ENCODE results near the gene TNFRSF25.

Gene TNFRSF25, protein sequence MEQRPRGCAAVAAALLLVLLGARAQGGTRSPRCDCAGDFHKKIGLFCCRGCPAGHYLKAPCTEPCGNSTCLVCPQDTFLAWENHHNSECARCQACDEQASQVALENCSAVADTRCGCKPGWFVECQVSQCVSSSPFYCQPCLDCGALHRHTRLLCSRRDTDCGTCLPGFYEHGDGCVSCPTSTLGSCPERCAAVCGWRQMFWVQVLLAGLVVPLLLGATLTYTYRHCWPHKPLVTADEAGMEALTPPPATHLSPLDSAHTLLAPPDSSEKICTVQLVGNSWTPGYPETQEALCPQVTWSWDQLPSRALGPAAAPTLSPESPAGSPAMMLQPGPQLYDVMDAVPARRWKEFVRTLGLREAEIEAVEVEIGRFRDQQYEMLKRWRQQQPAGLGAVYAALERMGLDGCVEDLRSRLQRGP

DNA sequence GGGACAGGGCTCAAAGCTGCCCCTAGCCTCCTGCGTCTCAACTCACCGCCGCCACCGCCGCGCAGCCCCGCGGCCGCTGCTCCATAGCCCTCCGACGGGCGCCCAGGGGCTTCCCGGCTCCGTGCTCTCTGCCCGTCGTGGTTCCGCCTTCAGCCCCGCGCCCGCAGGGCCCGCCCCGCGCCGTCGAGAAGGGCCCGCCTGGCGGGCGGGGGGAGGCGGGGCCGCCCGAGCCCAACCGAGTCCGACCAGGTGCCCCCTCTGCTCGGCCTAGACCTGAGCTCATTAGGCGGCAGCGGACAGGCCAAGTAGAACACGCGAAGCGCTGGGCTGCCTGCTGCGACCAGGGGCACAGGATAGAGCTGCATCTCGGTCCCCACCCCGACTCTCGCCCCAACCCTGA is at the start of gene TNFRSF25:
Gene TNFRSF25 (minus strand): TSS at position 151 of the 400 bp plus-strand sequence. CDS start 66 bp downstream, at position 85.
- in situ Hi-C loops (cut with MboI; ENCODE audit: low sequenced_read_pairs) = no loop called here

DNA sequence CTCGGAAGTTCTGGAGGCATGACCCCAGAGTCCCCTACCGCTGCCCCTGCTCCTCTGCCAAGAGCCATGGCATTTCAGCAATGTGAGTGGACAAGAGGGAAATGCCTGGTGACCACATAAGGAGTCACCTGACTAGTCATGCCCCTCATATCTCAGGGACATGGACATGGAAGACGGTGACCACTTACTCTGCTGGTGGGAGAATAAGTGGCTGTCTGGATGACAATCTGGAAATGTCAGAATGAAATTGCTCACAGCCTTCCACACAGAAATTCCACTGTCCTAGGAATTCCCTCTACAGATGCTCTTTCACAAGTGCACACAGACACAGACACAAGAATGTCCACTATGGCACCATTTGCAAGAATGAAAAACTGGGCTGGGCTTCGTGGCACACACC is 49.8 kb upstream of the TNFRSF25 start:
- in situ Hi-C loops (cut with MboI; ENCODE audit: low sequenced_read_pairs) = no loop called here

DNA sequence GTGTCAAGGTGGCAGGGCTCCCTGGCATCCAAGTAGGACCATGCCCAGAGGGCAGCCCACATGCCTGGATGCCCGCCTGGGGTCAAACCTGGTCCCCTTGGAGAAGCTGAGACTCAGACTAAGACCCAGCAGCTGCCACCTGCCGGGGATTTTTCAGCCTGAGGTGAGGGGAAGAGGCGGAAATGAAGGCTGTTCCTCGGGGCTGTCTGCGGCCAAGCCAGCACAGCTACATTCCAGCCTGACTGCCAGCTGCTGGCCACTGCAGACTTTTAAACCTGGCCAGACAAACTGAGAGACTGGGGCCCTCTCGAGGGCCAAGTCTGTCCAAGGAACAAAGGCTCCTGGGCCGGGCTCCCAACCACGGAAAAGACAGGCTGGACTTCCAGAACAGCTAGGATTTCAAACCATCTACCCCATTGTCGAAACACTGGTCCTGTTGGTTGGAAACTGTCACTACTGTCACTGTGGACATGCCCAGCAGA is 47.4 kb upstream of the TNFRSF25 start:
- in situ Hi-C loops (cut with MboI; ENCODE audit: low sequenced_read_pairs) = no loop called here

DNA sequence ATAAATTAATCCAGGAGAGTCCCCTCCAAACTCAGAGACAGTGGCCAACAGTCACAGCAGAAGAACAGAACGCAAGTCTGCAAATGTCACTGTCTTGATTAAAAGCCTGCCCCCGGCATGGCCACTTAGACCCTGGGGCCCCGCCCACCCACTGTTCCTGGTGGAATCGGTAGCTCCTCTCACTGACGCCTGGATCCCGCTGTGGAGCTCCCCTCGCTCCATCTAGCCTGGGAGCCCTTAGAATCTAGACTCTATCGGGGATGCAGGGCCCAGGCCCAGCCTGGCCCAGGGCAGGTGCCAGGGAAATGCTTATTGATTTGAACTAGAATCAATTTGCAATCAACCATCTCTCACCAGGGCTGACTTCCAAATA is 46.9 kb upstream of the TNFRSF25 start:
- in situ Hi-C loops (cut with MboI; ENCODE audit: low sequenced_read_pairs) = no loop called here

DNA sequence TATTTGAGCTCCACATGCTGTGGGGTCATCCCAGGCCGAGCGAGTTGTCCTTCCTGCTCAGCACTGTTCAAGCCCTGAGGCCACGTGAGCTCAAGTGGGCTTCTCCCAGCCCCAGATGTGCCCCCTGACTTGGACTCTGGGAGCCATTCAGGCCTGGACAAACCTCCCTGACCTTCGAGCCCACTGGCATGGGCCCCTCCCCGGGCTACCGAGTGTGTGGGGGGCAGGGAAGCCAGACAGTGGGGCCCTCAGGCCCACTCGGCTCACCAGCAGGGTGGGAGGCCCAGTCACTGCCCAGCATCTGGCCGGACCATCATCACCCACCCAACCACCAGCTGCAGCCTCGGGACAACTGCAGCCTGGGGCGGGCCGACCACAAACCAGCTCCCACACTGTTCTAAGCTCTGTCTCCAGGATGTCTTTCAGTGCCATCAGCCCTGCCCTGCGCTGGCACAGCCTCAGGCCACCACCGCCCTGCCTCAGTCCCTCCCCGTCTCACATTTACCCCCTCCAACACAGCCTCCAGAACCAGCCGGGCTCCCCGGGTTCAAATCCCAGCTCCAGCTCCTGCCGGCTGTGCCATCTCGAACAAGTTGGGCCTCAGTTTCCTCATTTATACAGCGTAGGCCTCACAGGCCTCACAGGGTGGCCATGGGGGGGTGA is 46.4 kb upstream of the TNFRSF25 start:
- in situ Hi-C loops (cut with MboI; ENCODE audit: low sequenced_read_pairs) = no loop called here

DNA sequence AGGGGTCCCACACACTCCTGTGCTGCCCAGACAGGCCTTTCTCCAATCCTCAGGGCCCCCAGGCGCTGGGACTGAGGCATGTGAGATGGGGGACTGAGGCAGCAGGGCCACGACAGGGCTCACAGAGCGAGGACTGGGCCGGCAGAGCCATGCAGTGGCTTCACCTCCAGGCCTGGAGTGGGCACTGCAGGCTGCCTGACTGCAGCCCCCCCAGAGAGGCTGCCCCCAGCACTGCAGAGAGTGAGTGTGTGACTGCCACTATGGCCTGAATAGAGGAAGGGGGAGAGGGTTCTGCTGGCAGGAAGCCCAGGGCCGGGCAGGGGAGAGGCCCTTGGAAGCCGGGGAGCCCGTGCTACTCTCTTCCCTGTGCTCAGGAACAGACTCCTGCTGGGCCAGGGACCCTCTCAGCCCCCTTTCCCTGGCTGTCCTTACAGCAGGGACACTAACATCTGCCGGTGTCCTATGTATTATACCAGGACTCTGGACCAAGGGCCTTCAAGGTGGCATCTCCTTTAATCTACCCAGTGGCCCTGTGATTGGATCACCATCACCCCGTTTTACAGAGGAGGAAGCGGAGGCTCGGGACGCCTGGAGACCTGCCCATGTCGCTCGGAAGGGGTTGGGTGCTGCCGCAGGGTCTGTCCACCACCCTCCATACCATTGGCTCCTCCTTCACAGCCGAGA is 45.7 kb upstream of the TNFRSF25 start:
- in situ Hi-C loops (cut with MboI; ENCODE audit: low sequenced_read_pairs) = no loop called here

DNA sequence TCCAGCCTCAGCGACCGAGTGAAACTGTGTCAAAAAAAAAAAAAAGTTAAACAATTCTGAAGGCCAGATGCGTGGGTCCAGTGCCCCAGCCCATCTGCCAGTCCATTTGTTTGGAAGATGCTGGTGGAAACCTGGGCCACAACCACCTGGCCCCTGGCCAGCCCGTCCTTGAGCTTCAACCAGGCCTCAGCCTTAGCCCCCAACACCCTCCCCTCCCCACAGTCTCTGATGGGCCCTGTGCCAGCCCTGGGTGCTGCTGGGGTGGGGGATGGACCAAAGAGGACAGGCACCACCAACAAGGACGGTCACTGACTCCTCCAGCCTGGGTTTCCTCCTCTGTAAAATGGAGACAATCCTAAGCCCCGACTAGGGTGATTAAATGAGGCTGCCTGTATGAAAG is 45.1 kb upstream of the TNFRSF25 start:
- in situ Hi-C loops (cut with MboI; ENCODE audit: low sequenced_read_pairs) = no loop called here

DNA sequence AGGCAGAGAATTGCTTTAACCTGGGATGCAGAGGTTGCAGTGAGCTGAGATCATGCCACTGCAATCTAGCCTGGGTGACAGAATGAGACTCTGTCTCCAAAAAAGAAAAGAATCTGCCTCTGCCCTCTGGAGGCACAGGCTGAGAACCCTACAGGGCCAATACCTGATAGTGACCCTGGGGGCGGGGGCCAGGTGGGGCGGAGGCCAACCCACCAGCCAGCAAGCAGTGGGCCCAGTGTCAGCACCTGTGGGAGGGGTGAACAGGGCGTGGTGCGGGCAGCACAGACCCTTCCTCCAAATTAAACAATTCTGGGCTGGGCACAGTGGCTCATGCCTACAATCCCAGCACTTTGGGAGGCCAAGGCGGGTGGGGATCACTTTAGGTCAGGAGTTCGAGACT is 44.5 kb upstream of the TNFRSF25 start:
- in situ Hi-C loops (cut with MboI; ENCODE audit: low sequenced_read_pairs) = no loop called here

DNA sequence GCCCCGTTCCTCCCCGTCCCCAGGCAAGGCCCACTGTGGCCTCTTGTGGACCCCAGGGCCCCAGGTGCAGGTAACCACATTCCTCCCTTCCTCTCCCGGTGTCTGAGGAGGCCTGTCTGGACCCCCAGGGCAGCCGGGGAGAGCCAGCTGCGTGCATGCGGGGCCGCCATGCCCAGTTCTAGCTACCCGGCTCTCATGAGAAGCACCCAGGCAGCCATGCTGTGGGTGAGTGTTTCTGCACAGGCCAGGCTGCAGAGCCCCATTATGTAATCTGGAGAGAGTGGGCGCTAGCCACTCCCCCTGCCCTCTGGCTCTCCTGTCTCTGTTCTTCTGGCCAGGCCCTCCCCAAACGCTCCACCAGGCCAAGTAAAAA is 43.9 kb upstream of the TNFRSF25 start:
- in situ Hi-C loops (cut with MboI; ENCODE audit: low sequenced_read_pairs) = no loop called here

DNA sequence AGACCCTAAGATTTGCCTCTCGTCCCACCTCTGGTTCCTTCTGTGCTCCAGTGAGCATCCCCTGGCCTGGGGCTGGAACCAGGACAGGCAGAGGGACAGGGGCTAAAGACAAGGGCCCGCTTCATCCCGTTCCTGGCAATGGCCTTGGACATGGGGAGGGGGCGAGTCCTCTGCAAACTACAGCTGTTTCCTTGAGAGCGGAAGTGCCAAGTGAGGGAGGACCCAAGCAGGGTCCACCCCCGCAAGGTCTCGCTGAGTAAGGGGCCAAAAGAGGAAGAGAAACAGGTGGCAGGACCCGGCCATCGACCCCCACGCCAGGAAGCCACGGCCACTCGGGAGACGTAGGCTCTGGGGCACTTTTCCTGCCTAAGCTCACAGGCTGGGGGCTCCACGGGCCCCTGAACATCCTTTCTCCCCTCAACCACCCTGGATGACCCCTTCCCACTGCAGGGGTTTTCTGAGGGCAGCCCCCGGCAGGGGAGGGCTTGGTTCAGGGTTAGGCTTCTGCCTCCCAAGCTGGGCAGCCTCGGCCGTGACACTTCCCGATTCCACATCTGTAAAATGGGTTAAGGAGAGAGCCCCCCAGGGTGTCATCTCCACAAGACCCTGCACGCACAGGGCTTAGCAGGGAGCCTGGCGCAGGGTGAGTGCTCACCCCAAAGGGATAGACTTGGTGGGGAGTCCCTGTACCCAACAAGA is 43.4 kb upstream of the TNFRSF25 start:
- in situ Hi-C loops (cut with MboI; ENCODE audit: low sequenced_read_pairs) = no loop called here

DNA sequence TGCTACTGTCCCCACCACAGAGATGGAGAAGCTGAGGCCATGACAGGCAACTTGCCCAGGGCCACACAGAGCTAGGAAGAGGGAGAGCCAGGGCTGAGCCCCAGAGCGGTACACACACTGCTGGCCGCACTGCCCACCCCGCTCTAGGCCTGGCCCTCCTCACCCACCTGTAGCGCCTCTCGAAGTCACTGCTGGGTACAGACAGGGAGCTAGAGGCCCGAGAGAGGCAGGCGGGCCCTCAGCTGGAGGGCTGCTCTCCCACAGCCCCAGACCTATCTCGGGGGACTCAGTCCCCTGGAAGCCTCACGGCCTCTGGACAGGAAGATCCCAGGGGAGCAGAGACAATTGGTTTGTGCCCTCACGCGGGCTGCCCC is 42.8 kb upstream of the TNFRSF25 start:
- in situ Hi-C loops (cut with MboI; ENCODE audit: low sequenced_read_pairs) = no loop called here

DNA sequence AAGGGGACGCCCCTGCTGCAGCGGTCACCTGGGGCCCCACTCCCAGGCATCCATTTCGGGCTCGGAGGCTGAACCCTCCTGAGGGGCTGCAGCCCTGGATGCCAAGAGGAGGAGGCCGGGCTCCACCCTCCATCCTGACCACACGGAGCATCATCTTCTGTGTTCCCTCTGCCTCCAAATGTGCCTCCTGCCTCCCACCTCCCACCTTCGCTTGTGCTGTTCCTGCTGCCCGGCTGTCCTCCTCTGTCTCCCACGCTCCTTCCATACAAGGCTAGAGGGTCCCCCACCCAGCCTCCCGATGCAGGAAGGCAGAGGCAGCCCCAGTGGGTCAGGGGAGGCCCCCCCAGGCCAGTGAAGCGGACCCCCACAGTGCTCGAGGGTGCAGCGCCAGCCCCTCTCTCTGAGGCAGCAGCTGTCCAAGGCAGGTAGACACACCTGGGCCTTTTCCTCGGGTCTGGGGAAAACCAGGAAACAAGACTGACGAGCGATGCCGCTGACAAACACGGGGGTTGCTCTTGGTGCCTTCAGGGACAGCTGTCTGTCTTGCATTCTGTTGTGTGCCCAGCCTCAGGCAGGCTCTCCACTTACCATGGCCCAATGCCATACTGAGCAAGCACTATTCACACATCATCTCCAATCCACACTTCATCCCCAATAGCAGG is 42.3 kb upstream of the TNFRSF25 start:
- in situ Hi-C loops (cut with MboI; ENCODE audit: low sequenced_read_pairs) = no loop called here

DNA sequence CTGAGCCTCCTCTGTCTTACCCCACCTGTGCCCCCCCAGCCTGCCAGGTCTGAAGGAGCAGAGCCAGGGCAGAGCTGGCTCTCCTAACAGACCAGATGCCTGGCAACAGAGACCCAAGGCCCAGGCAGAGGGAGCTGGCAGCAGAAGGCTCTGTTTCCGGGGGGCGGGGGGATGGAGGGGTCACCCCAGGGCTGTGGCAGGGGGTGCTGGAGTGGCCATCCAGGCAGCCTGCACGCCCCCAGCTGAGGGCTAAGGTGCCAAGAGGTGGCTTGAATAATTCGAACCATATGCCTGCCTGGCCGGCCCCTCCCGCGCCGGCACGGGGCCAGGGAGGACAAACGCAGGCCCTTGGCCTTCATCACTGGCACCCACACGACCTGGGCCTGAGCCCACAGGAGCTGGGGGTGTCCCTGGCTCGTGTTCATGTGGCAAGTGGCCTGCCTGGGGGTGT is 41.5 kb upstream of the TNFRSF25 start:
- in situ Hi-C loops (cut with MboI; ENCODE audit: low sequenced_read_pairs) = no loop called here

DNA sequence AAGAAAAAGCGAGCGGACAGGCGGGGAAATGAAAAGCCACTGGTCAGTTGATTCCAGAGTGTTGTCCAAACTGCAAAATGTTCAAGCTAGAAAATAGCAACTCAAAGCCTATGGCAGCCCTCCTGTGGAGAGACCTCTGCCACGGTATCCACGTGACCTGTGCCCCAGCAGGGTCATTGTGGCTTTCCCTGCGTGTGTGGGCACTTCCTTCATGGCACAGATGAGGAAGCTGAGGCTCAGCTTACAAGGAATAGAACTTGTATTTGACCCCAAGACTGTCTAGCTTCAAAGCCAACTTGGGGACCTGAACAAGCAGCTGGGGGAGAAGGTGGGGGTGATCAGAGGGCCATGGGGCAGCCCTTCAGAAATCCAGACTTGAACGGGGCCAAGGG is 41.1 kb upstream of the TNFRSF25 start:
- in situ Hi-C loops (cut with MboI; ENCODE audit: low sequenced_read_pairs) = no loop called here

DNA sequence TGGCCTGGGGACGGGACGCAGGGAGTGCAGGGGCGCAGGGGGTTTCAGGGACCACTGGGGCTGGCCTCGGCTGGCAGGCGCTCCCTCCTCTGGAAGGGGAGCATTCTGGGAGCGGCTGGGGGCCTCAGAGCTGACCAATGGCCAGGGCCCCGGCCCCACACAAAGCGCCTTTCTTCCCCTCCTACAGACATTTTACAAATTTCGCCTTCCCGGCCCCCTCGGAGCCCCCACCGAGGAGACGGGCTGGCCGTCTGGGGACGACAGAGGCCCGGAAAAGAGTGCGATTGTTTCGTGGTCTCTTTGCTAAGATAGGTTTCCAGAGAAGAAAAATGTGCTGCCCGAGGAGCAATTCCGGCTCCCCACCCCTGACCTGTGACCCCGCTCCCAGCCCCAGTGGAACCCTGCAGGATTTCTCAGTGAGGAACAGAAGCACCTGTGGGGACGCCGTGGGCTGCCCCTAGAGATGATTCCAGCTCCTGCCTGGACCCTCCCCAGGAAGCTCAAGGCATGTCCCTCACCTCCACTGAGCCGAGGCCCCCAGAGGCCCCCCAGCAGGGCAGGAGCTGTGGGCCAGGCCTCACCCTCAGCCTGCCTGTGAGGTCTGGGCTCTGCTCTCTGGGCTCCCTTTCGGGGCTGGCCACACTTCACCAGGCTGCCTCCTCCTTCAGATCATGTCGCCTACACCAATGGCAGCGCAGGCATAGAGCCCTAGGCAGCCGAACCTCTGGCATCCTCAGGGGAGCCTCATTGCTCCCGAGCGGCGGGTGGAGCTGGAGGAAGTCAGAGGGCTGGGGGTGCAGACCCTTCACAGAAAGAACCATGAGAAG is 40.5 kb upstream of the TNFRSF25 start:
- in situ Hi-C loops (cut with MboI; ENCODE audit: low sequenced_read_pairs) = no loop called here

DNA sequence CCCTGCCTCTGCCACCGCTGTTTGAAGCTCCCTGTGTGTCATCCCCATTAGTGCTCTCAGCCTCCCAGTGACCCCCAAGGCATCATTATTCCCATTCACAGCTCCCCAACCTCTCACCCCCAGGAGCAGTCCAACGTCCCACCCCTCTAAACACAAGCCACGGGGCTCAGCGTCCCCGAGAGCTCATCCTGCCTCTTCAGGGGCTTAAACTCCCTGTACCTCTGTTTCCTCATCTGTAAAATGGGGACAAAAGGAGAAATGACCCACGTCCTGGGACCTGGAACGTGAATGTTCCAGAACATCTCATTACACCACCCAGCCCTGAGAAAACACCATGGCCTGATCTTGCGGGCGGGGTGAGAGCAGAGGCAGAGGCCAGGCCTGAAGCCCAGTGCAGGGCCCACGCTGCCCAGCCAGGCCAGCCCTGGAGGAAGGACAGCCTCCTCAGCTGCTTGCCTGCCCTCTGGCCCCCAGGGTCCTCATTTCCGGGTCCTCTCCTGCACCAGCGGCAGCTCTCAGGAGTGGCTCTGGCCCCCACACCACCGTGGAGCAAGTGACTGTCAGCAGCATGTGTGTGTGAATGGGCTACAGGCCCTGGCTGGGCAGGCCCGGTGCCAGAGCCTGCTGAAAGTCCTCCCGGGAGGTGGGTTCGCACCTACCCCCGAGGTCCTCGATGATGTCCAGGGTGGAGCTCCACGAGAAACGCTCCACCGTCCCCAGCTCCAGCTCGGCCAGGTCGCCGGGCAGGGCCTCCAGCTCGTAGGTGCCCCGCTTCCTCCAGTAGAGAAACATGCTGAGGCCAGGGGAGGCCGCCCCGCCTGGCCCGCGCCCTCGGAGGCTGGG is 39.6 kb upstream of the TNFRSF25 start:
- in situ Hi-C loops (cut with MboI; ENCODE audit: low sequenced_read_pairs) = no loop called here

DNA sequence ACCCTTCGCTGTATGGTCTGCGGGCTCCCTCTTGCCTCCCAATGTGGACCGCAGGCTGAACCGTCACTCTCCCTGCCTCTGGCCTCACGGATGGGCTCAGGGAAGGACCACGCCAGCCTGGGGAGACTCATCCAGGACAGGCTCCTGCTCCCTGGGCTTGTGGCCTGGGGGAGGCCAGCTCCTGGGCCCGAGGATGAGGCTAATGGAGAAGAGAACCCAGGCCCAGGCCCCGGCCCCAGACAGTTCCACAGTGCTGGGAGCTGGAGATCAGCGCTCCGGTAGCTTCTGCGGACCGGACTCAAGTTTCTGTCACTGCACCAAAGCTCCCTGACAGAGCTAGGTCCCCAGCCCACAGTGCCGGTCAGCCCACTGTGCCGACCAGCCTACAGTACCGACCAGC is 38.9 kb upstream of the TNFRSF25 start:
- in situ Hi-C loops (cut with MboI; ENCODE audit: low sequenced_read_pairs) = no loop called here

DNA sequence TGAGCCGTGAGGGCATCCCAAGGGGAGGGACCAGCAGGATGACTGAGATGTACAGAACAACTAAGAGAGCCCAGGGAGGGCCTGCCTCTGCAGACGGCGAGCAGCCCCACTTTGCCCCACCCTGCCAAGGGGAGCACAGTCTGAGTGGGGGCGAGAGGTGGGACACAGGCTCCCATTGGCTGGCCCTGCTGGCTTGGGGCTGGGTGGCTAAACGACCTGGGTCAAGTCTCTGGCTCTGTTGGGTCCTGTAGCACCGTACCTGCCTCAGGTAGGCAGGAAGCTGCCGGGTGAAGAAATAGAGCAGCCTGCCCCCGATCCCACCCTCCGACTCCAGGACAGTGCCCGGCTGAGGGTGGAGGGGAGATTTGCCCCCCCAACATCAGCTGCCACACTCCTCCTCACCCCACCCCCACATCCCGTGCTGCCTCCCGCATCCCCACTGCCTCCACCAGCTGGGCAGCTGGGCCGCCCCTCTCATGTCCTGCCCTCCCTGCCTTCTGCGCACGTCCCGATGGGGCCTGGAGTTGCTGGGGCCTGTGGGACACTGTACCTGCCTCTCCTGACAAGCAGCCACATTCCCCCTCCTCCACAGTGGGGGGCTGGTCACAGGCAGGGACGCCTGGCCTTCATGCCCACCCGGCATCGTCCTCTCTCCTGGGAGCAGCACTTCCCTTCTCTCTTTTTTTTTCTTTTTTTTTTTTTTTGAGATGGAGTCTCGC is 38.1 kb upstream of the TNFRSF25 start:
- in situ Hi-C loops (cut with MboI; ENCODE audit: low sequenced_read_pairs) = no loop called here
